ENCODE results near the gene ASTL.

DNA sequence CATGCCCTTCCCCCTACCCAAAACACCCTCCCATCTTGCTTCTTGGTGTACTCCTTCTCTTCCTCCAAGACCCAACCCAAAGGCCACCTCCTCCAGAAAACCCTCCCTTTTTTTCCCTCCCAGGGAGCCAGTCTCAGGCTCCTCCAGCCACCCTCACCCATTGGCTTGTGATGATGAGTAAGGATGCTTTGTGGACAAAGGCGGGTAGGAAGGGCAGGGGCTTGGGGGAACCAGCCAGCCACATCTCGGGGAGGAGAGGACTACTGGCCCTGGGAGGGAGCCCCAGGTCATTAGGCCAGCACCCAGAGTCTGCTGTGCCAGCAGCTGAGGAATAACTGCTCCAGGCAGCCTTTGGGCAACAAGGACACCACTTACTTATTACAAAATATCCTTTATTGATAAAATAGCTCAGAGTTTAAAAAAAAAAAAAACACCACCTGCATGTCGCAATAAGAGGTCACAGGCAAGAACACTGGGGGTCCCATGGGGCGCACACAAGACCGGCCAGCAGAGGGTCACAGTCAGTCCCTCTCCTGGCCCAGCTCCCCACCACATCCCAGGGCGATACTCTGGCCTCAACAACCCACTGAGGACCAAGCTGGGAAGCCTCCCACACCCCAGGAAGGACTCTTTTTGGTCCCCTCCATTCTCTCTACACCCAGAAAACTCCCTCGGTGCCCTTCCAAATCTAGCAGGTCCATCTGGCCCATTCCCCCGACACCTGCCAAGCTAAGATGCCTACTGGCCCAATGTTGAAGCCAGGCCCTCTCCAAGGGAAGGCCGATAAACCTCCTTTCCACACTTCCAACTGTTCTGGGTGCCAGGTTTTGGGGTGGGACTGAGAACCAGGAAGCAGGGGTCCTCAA lies 25.6 kb downstream of the ASTL start:
- TF ChIP-seq, protein P1, sequence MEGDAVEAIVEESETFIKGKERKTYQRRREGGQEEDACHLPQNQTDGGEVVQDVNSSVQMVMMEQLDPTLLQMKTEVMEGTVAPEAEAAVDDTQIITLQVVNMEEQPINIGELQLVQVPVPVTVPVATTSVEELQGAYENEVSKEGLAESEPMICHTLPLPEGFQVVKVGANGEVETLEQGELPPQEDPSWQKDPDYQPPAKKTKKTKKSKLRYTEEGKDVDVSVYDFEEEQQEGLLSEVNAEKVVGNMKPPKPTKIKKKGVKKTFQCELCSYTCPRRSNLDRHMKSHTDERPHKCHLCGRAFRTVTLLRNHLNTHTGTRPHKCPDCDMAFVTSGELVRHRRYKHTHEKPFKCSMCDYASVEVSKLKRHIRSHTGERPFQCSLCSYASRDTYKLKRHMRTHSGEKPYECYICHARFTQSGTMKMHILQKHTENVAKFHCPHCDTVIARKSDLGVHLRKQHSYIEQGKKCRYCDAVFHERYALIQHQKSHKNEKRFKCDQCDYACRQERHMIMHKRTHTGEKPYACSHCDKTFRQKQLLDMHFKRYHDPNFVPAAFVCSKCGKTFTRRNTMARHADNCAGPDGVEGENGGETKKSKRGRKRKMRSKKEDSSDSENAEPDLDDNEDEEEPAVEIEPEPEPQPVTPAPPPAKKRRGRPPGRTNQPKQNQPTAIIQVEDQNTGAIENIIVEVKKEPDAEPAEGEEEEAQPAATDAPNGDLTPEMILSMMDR (IDR thresholded peaks at IDR 0.05; ENCODE audit: borderline replicate concordance, extremely low read depth, low read length, poor library complexity, severe bottlenecking), result no peak
- no peak for TF ChIP-seq EZH2 (IDR thresholded peaks at IDR 0.05; ENCODE audit: borderline replicate concordance, low read depth, low read length, severe bottlenecking)

Measured in DND-41 (cell line).